22Rv1 (cell line): ENCODE data around the gene KCNQ1OT1.

Source experiments
- ZFX ChIP-seq: fragments of 450-650 bp; IDR thresholded peaks from 2 replicates; pipeline ENCODE4 v1.6.1; 2017; ENCODE audit warnings: antibody characterized with exemption, borderline replicate concordance
- TF ChIP-seq, protein P1 (sequence below): fragments of 450-650 bp; IDR thresholded peaks from 2 replicates; pipeline ENCODE4 v1.5.1; 2017; ENCODE audit warnings: mild to moderate bottlenecking

DNA sequence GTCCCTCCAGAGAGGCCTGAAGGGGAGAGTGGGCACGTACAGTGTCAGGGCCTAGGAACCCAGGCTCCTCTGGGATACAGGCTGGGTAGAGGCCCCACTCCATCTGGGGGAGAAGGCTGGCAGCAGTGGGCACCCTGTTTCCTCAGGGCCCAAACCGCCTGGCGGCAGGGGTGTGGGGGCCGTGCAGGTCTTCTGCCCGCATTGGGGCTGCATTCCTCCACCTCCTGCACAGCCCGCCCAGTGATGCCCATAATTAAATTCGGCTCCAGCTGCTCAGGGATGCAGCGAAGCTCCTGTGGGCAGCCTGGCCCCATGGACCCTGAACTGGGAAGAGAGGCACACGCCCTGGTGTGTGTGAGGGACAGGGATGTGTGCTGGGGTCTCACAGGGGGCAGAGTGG is 35.4 kb downstream of the KCNQ1OT1 start:
- TF ChIP-seq, protein P1, sequence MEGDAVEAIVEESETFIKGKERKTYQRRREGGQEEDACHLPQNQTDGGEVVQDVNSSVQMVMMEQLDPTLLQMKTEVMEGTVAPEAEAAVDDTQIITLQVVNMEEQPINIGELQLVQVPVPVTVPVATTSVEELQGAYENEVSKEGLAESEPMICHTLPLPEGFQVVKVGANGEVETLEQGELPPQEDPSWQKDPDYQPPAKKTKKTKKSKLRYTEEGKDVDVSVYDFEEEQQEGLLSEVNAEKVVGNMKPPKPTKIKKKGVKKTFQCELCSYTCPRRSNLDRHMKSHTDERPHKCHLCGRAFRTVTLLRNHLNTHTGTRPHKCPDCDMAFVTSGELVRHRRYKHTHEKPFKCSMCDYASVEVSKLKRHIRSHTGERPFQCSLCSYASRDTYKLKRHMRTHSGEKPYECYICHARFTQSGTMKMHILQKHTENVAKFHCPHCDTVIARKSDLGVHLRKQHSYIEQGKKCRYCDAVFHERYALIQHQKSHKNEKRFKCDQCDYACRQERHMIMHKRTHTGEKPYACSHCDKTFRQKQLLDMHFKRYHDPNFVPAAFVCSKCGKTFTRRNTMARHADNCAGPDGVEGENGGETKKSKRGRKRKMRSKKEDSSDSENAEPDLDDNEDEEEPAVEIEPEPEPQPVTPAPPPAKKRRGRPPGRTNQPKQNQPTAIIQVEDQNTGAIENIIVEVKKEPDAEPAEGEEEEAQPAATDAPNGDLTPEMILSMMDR, result no peak
- no peak for TF ChIP-seq ZFX
